NCI-H128 (cell line): ENCODE results near the gene DPP8.
"Not testable (repeated sequence)": the region's sequence is repeated elsewhere in the genome, so short reads cannot be mapped to it uniquely, and the experiment has no call there.

Source experiments
- DNase-seq: peaks from one replicate; lab custom pipeline; 2025; ENCODE audit not compliant: unreplicated experiment; lab: John Stamatoyannopoulos, UW

The DPP8 gene

DNA sequence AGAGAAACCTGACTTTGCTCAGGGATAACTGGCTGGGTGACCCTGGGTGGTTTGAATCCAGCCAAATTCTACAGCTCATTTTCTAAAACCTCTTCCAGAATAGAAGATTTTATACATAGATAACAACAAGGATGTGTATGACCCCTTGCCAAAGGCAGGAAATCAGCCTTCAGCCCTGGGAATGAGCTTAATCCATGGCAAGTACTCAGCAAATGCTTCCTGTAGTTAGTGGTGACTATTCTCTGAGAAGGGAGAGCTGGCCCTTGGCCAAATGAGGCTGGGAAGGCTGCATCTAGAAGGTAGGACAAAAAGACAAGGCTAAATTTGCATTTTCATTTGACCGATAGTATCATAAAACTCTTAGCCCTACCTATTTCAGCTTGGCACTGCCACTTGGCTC, 8.1 kb upstream of the DPP8 start:
- no peak for DNase-seq

DNA sequence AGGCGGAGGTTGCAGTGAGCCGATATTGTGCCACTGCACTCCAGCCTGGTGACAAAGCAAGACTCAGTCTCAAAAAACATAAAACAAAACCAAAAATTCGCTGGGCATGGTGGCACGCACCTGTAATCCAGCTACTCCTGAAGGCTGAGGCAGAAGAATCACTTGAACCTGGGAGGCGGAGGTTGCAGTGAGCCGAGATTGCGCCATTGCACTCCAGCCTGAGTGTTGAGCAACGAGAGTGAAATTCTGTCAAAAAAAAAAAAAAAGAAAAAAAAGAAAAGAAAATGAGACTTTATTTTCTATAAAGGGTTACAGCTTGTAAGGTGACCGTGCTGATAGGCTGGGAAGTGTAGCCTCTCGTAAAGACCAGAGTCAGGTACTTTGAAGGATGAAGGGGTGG, 6.7 kb upstream of the DPP8 start:
- no peak for DNase-seq

DNA sequence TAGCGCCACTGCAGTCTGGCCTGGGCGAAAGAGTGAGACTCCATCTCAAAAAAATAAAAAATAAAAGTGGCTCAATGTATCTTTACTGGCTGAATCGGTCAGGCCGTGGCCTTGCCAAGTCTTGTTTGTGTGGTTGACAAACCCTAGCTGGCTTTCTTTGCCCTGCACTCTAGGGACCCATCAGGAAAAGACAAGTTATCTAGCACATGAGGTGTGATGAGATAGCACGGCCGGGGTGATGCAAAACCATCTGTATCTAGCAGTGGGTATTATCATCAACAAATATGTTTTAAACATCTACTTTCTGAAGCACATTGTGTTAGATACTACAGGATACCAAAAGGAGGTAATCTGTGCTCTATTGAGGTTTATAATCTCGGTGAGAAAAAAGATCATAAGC, 3.9 kb upstream of the DPP8 start:
- no peak for DNase-seq

DNA sequence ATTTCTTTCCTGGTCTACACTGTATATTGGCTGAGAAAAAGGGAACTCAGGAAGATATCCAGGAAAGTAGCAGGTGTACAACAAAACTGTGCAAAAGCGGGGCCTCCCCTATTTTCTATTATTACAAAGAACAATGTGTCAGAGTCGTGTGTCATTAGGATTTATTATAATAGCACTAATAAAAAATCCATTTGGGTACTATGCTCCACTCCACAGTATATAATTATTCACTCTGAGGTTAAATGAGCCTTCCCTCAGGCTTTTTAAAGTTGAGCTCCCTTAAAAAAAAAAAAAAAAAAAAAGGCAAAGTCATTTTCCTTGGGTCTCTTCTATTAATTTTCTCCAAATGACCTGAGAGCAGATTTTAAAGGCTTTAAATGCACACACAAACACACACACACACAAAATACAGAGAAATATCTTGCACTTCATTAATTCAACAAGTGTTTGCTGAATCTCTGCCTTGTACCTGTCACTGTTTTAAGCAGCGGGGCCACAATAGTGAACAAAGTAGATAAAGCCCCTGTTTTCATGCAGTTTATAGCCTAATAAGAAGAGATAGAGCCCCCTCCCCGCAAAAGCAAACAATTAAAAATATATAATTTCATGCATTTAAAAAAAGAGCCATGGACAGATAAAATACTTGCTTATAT, 1.3 kb upstream of the DPP8 start:
- no peak for DNase-seq

DNA sequence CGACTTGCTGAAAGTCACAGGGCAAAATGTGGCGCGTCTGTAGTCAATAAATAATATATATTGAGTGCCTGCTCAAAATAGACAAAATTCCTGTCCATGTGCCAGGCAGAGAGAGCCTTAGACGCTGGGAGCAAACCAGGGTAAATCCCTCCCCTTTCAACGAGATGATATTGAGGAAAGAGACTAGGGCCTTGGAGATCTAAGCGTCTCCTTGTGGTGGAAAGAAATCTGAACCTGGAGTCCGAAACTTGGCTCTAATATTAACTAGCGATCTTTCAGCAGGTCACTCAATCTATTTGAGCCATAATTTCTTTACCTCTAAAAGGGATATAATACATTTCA, 348 bp upstream of the DPP8 start:
- no peak for DNase-seq

DNA sequence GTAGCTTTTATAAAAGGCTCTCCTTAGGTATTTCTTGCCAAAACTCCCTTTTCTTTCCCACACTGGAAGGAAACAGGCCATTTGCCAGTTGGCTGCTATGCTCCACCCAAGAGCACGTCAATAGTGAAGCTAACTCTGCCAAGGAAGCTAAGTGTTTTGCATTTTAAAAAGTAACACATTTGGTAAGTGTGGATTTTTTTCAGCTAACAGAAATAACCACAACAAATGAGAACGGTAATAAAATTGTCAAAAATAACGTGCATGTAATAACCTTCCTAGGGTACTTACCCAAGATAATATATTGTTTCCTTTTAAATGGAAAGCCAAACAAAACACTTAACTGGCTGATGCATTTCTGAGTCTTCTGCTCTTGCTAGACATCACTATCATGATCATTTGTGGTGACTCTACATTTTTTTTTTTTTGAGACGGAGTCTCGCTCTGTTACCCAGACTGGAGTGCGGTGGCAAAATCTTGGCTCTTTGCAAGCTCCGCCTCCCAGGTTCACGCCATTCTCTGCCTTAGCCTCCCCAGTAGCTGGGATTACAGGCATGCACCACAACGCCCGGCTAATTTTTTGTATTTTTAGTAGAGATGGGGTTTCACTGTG, 4.6 kb downstream of the DPP8 start:
- no peak for DNase-seq

DNA sequence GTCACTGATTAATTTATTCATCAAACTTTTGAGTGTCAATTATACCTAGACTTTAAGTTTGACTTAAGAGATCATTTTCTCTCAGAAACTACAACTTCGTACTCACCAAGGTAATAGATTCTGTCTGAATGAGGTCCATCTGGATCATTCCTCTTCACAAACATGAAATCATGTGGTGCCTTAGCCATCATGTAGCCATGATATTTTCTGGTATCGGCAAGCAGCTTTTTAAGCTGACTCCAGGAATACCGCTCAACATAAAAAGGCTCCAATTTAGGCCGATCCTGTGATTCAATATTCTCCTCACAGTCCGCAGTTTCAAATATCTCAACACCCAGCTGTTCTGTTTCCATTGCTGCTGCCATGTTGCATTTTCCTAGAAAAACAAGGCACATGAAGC, 5.3 kb downstream of the DPP8 start:
- no peak for DNase-seq

DNA sequence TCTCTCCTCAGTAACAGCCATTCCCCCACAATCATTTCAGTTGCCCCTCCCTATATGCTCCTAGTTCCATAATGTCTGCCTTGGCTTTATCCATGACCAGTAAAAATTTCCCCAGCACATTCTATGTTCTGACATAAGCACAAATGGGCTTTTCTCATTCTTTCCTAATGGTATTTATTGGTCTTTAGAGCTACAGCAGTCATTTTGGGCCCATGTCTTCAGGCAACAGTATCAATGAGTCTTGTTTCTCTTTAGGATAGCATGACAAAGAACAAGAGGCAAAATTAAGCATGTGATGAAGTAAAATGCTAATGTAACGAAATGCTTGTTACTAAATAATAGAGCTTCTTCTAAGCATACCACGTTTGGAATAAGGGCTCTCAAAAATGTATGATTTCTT, 8.2 kb downstream of the DPP8 start:
- DNase-seq: no peak

DNA sequence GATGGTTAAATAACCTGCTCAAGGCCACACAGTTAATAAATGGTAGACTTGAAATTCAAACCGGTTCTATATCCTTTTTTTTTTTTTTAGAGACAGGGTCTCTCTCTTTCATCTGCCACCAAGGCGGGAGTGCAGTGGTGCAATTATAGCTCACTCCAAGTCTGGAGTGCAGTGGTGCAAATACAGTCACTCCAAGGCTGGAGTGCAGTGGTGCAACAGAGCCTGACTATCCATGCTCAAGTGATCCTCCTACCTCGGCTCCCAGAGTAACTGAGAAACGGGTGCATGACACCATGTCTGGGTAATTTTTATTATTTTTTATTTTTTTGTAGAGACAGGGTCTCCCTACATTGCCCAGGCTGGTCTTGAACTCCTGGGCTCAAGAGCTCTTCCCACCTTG, 23.4 kb downstream of the DPP8 start:
- no peak for DNase-seq

DNA sequence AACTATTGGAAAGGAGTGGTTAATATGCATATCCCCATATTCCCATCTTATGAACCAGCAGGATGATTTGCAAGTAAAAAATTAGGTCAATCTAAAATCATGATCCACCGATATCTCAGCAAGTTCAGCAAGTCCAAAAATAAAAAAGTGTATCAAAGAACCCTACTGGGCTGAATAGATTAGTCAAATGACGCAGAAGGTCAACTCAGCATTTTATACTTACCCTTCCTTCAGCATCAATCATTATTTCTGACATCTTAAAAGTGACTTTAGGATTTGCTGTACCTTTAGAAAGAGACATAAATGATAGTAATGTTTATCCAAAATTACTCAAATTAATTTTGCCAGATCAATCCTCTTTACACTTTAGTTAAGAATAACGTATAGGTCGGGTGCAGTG, 32.6 kb downstream of the DPP8 start:
- no peak for DNase-seq

DNA sequence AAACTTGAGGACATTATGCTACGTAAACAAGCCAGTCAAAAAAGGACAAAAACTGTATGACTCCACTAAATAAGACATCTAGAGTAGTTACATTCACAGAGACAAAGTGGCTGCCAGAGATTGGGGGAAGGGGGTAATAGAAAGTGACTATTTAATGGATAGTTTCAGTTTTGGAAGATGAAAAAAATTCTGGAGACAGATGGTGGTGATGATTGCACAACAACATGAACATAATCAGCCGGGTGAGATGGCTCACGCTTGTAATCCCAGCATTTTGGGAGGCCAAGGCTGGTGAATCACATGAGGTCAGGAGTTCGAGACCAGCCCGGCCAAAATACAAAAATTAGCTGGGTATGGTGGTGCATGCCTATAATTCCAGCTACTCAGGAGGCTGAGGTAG, 40.6 kb downstream of the DPP8 start:
- DNase-seq: no peak

DNA sequence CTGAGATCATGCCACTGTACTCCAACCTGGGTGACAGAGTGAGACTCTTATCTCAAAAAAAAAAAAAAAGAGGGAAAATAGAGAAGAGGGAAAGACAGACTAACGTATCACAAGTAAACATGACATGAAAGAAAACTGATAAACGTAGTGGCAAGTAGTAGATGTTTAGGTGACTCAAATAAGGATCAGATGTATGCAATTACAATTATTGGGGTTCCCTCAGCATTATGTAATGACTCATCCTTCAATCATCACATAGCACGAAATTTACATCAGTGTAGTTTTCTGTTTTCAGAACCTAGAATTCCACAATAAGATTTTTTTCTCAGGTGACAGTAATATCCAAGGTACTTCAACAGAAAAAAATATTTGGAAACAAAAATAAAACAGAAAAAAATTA, 46.6 kb downstream of the DPP8 start:
- DNase-seq: no peak

DNA sequence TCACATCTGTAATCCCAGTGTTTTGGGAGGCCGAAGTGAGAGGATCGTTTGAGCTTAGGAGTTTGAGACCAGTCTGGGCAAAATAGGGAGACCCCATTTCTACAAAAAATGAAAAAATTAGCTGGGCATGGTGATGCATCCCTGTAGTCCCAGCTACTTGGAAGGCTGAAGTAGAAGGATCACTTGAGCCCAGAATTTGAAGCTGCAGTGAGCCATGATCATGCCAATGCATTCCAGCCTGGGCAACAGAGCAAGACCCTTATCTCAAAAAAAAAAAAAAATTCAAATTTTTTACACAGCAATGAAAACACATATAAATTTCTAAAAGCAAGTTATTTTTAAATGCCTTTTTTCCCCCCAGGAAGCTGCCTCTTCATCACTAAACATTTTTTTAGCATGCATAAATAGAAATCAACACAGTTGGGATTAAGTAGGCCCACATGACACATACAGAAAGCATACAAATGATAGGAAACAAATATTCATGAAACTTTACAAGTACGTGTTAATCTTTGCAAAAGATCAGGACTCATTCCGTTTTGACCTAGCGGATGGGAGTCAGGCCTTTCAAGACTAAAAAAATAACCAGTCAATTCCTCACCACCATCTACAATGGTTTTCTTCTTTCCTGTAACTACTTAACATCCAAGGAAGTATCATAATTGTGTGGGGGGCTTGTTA, 49.1 kb downstream of the DPP8 start:
- DNase-seq: no peak

DNA sequence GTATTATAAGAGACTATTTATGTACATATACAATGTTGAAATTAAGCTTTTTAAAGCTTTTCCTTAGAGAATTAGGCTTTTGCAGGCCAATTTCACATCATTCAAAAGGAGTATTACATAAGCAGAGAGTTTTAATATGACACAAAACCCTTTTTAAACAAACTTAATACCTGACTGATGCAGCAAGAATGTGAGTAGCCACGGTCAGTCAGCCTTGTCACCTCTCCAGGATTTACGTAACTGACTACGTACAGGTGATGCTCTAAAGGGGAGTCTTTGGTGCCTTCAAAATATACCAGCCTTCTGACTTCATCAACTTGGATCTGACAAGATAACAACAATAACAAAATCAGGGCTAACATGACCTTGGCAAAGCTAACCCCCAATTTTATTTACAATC, 50.6 kb downstream of the DPP8 start:
- DNase-seq: no peak

DNA sequence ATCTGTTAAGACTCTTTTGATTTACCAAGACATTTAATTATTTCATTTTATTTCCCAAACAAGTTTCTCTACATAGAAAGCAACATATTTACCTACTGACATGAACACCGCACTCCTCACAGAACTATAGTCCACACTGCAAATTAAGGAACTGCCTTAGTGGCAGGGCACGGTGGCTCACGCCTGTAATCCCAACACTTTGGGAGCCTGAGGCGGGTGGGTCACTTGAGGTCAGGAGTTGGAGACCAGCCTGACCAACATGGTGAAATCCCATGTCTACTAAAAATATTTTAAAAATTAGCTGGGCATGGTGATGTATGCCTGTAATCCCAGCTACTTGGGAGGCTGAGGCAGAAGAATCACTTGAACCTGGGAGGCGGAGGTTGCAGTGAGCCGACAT, 54.4 kb downstream of the DPP8 start:
- not testable (repeated sequence) for DNase-seq

DNA sequence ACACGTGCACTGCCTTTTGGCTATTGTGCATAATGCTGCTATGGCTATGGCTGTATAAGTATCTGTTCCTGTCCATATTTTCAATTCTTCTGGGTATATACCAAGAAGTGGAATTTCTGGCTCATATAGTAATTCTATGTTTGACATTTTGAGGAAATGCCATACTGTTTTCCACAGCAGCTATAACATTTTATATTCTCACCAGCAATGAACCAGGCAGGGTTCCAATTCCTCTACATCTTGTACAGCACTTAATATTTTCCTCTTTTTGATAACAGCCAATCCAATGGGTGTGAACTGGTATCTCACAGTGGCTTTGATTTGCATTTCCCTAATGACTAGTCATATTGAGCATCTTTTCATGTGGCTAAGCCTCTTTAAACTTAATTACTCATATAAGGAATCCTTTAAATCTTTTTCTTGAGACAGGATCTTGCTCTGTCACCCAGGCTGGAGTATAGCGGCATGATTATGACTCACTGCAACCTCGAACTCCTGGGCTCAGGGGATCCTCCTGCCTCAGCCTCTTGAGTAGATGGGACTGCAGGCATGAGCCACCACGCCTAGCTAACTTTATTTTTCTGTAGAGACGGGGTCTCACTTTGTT, 56.6 kb downstream of the DPP8 start:
- no peak for DNase-seq

DNA sequence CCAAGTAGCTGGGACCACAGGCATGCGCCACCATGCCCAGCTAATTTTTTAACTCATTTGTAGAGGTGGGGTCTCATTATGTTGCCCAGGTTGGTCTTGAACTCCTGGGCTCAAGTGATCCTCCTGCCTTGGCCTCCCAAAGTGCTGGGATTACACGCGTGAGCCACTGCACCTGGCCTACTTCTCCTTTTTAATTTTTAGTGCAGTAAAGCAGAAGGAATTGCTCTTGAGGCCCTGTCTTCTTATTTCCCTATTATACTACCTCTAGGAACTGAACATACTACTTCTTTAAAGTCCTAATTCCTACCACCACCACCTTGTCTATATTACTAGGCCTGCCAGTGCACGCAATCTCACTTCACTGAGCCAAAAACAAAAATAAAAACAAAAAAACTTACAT, 62.2 kb downstream of the DPP8 start:
- not testable (repeated sequence) for DNase-seq

DNA sequence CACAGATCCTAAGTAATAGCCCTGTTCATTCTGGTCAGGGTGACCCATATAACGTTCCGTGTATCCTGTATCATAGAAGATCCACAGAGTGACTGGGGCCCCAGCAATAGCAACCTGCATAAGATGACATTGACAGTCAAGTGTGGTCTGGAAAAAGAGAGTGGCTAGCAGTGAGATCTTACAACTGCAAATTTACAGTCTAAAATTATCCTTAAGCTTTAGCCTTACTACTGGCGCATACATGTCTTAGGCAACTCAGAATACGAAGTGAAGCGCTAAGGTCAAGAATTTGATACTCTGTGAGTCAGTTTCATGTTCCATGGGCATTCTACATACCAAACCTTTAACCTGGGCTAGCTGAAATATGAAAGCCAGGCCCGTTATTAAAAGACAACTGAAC, 65.5 kb downstream of the DPP8 start:
- no peak for DNase-seq

DNA sequence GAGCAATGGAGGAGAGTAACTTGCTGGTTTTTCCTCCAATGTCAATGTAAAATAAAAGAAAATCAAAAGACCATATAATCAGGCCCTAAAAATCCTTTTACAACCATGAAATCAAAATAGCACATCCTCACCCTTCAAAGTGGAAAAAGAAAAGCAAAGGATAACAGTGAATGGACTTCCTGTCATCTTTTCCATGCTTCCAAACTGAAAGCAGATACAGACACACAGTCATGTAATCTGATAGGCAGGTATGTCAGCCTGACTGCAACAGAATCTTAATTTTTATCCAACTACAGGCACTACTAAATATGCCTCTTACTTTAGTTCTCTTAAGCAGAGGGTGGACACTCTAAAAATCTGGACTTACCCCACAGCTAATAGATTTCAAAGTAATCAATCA, 66.9 kb downstream of the DPP8 start:
- no peak for DNase-seq

DNA sequence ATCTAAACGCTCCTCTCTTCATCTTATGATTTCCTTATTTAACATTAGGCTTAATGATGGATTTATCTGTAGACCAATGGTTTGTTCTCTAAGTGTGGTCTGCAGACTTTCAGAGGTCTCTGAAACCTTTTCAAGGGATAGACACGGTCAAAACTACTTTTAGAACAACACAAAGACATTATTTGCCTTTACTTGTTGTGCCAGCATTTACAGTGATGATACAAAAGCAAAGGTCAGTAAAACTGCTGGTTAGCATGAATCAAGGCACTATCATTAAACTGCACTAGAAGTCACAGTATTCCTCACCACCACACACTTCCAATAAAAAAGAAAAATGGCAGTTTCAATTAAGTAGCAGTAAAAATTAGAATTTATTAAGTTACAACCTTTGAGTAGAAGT, 70.3 kb downstream of the DPP8 start:
- no peak for DNase-seq

DNA sequence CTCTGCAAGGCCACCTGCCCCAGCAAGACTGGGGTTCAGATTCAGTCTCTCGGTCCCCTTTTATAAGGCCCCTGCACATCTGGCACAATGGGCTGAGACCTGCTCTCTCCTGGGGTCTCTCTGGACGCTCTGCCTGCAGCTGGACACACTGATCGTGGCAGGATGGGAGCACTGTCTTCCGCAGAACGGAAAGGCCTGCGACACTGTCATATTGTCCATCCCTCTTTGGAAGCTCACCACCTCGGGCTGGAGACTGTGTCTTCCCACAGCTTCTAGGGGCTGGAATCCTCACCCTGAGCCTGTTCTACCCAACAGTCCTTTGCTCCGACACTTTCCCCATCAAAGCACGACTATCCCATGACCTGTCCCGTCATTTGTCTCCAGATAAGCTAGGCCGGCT, 83.3 kb downstream of the DPP8 start:
- no peak for DNase-seq

DNA sequence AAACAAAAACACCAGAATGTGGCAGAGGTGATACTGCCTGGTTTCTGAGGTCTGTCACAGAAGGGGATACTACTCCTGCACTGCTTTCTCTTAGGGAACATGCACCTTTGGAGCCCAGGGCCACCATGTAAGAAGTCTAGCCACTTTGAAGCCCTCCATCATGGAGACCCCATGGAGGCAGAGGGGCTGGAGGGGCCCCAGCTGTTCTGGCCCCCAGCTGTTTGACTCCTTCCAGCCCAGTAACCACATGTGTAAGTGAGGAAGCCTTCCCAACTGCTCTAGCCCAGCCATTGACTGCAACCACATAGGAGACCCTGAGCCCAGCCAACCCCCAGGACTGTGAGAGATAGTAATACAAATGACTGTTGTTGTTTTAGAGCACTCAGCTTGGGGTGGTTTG, 85.8 kb downstream of the DPP8 start:
- DNase-seq: no peak
